Caco-2 (cell line): ENCODE measurements around the gene MYO5B. TPM values are rescaled to one million over a fixed set of nuclear protein-coding genes. Genes with fewer than 3 reads are reported as not detected.

Experiments used
- BruUV-seq: library from RNA; stranded (reverse); fragments of 400-500 nt; replicated peaks from 2 replicates; lab custom pipeline; 2021; lab: Mats Ljungman, UMichigan
- CTCF ChIA-PET: fragments of 300-600 bp; sonication (Branson Sonifier 250); formaldehyde crosslinking; loops from one replicate; lab custom pipeline; 2022; ENCODE audit warnings: antibody characterized with exemption; lab: Charles Lee
- POLR2A ChIA-PET: fragments of 300-600 bp; sonication (Branson Sonifier 250); formaldehyde crosslinking; loops from one replicate; lab custom pipeline; 2022; ENCODE audit warnings: antibody characterized with exemption; lab: Charles Lee
- DNase-seq, 2 experiments: peaks; one replicate each; pipeline versions ENCODE4 v3.0.0 to v3.0.0-alpha.2; 2020 to 2022
- H3K27me3 ChIP-seq: replicated peaks from 2 replicates; pipeline ENCODE4 v1.6.0; 2011; ENCODE audit warnings: low read length; ENCODE audit not compliant: control insufficient read depth, insufficient read depth
- H3K36me3 ChIP-seq: 2 replicates; pipeline ENCODE4 v1.5.1; 2011; ENCODE audit warnings: low read length; ENCODE audit not compliant: control insufficient read depth, insufficient read depth
- H3K4me1 ChIP-seq: fragments of 250-450 bp; sonication (Bioruptor Pico); 2 replicates; pipeline ENCODE4 v1.5.1; 2020; ENCODE audit warnings: mild to moderate bottlenecking
- H3K4me3 ChIP-seq: 2 replicates; pipeline ENCODE4 v1.5.1; 2011; ENCODE audit warnings: low read depth, mild to moderate bottlenecking, control low read depth, low read length
- H3K9me3 ChIP-seq: fragments of 250-450 bp; sonication (Bioruptor Pico); 2 replicates; pipeline ENCODE4 v1.5.1; 2020; ENCODE audit warnings: mild to moderate bottlenecking, moderate library complexity
- H3K27ac Mint-ChIP-seq: one replicate; pipeline ENCODE4 v1.8.0; 2022; ENCODE audit warnings: mixed read lengths; ENCODE audit not compliant: unreplicated experiment
- H3K27me3 Mint-ChIP-seq: one replicate; pipeline ENCODE4 v1.8.0; 2022; ENCODE audit warnings: mixed read lengths; ENCODE audit not compliant: insufficient read depth, unreplicated experiment
- H3K36me3 Mint-ChIP-seq: one replicate; pipeline ENCODE4 v1.8.0; 2022; ENCODE audit warnings: mild to moderate bottlenecking, mixed read lengths; ENCODE audit not compliant: insufficient read depth, unreplicated experiment
- H3K4me1 Mint-ChIP-seq: one replicate; pipeline ENCODE4 v1.8.0; 2022; ENCODE audit warnings: low read depth, mixed read lengths; ENCODE audit not compliant: unreplicated experiment
- H3K4me3 Mint-ChIP-seq: one replicate; pipeline ENCODE4 v1.8.0; 2022; ENCODE audit warnings: mild to moderate bottlenecking, moderate library complexity, mixed read lengths; ENCODE audit not compliant: unreplicated experiment
- H3K9me3 Mint-ChIP-seq: one replicate; pipeline ENCODE4 v1.8.0; 2022; ENCODE audit warnings: mixed read lengths; ENCODE audit not compliant: unreplicated experiment
- CTCF ChIP-seq, 2 experiments: fragments of 200-600 bp in 1 of 2; IDR thresholded peaks; 1 replicate in 1 of 2; 2 replicates in 1 of 2; pipeline versions ENCODE4 v1.5.1 to v1.8.0; 2011 to 2022; ENCODE audit warnings: antibody characterized with exemption in 1 of 2, control low read depth in 1 of 2, inconsistent platforms in 1 of 2, low read depth in 1 of 2, low read length in 1 of 2, mild to moderate bottlenecking in 1 of 2, moderate library complexity in 1 of 2; ENCODE audit not compliant: insufficient read depth in 1 of 2, severe bottlenecking in 1 of 2, unreplicated experiment in 1 of 2
- intact Hi-C: fragments of 100-400 bp; cut with micrococcal nuclease; formaldehyde crosslinking; loops from one replicate; pipeline ENCODE4 v1.10.0; 2022; ENCODE audit not compliant: unreplicated experiment
- total RNA-seq: library from RNA; stranded (reverse); gene quantifications from 2 replicates; pipeline ENCODE4 v1.2.3, GENCODE V29; 2022

The MYO5B gene
- total RNA-seq, 1 experiment from 2014 or later = 28.3 TPM

GRCh38 chr18:50170004-50170403 is 24.9 kb downstream of the MYO5B start:
- ChIA-PET POLR2A (no interaction called here), CTCF (interaction anchor here (0.7 to 1.0 kb wide), 2 partner anchors 11 to 25 kb away, joined by 3 to 4 read pairs; no protein-coding TSS in a partner anchor)
- intact Hi-C loops = no loop called here
- TF ChIP-seq CTCF (IDR thresholded peaks at IDR 0.05; ENCODE audit: insufficient read depth in 1 of 2, low read depth in 1 of 2, low read length in 1 of 2, severe bottlenecking in 1 of 2, unreplicated experiment in 1 of 2) = peak in 1 of 2 experiments; percentile 18
- BruUV-seq = no TSS peak
- no peak overlapping the region for H3K27ac Mint-ChIP-seq
- H3K36me3 ChIP-seq = no peaks in the 10 kb centered on the region
- no peaks in the 10 kb centered on the region for H3K27me3 Mint-ChIP-seq
- H3K4me3 ChIP-seq = no peak overlapping the region
- DNase-seq = no peak
- H3K9me3 Mint-ChIP-seq = no peaks in the 10 kb centered on the region
- no peaks in the 10 kb centered on the region for H3K9me3 ChIP-seq
- H3K36me3 Mint-ChIP-seq = peaks cover 6% of the 10 kb centered on the region
- no peak overlapping the region for H3K4me3 Mint-ChIP-seq
- no peaks in the 10 kb centered on the region for H3K4me1 ChIP-seq
- H3K4me1 Mint-ChIP-seq = no peaks in the 10 kb centered on the region
- no peaks in the 10 kb centered on the region for H3K27me3 ChIP-seq

GRCh38 chr18:50169149-50169548 is 25.8 kb downstream of the MYO5B start:
- no peaks in the 10 kb centered on the region for H3K4me1 ChIP-seq
- intact Hi-C loops = no loop called here
- H3K4me3 Mint-ChIP-seq = no peak overlapping the region
- H3K4me1 Mint-ChIP-seq = no peaks in the 10 kb centered on the region
- CTCF ChIA-PET = no interaction called here
- no peak for TF ChIP-seq CTCF (IDR thresholded peaks at IDR 0.05; ENCODE audit: insufficient read depth in 1 of 2, low read depth in 1 of 2, low read length in 1 of 2, severe bottlenecking in 1 of 2, unreplicated experiment in 1 of 2)
- no peak for DNase-seq
- H3K9me3 Mint-ChIP-seq = no peaks in the 10 kb centered on the region
- H3K36me3 ChIP-seq = no peaks in the 10 kb centered on the region
- H3K4me3 ChIP-seq = no peak overlapping the region
- no peaks in the 10 kb centered on the region for H3K27me3 ChIP-seq
- no peak overlapping the region for H3K27ac Mint-ChIP-seq
- H3K36me3 Mint-ChIP-seq = peaks cover 6% of the 10 kb centered on the region
- POLR2A ChIA-PET = no interaction called here
- no peaks in the 10 kb centered on the region for H3K27me3 Mint-ChIP-seq
- no peaks in the 10 kb centered on the region for H3K9me3 ChIP-seq
- BruUV-seq = no TSS peak

- Mint-ChIP-seq H3K4me3 (no peak overlapping the region), H3K36me3 (peaks cover 6% of the 10 kb centered on the region), H3K27me3 (no peaks in the 10 kb centered on the region), H3K9me3 (no peaks in the 10 kb centered on the region), H3K4me1 (peaks cover 7% of the 10 kb centered on the region), H3K27ac (no peak overlapping the region)
- CTCF ChIA-PET = no interaction called here
- Histone ChIP-seq H3K4me3 (no peak overlapping the region), H3K27me3 (no peaks in the 10 kb centered on the region), H3K36me3 (no peaks in the 10 kb centered on the region), H3K9me3 (no peaks in the 10 kb centered on the region), H3K4me1 (no peaks in the 10 kb centered on the region)
- TF ChIP-seq CTCF (IDR thresholded peaks at IDR 0.05; ENCODE audit: insufficient read depth in 1 of 2, low read depth in 1 of 2, low read length in 1 of 2, severe bottlenecking in 1 of 2, unreplicated experiment in 1 of 2) = no peak
- POLR2A ChIA-PET = no interaction called here
- BruUV-seq = no TSS peak
- no peak for DNase-seq
- intact Hi-C loops = no loop called here
Measured at GRCh38 chr18:50167966-50168365, 27.0 kb downstream of the MYO5B start.
